GM18511 (cell line): ENCODE measurements around the gene DZIP1L.
"Not testable (repeated sequence)": the region's sequence is repeated elsewhere in the genome, so short reads cannot be mapped to it uniquely, and the experiment has no call there.

Source experiments
- ATAC-seq: cut with Tn5 transposase; IDR thresholded peaks from one replicate; pipeline ENCODE4 v1.9.1; 2021; ENCODE audit warnings: mild to moderate bottlenecking, moderate library complexity; ENCODE audit not compliant: unreplicated experiment

DZIP1L gene, protein sequence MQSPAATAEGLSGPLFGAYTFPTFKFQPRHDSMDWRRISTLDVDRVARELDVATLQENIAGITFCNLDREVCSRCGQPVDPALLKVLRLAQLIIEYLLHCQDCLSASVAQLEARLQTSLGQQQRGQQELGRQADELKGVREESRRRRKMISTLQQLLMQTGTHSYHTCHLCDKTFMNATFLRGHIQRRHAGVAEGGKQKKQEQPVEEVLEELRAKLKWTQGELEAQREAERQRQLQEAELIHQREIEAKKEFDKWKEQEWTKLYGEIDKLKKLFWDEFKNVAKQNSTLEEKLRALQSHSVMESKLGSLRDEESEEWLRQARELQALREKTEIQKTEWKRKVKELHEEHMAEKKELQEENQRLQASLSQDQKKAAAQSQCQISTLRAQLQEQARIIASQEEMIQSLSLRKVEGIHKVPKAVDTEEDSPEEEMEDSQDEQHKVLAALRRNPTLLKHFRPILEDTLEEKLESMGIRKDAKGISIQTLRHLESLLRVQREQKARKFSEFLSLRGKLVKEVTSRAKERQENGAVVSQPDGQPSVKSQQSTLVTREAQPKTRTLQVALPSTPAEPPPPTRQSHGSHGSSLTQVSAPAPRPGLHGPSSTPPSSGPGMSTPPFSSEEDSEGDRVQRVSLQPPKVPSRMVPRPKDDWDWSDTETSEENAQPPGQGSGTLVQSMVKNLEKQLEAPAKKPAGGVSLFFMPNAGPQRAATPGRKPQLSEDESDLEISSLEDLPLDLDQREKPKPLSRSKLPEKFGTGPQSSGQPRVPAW

GRCh38 chr3:138114988-138115971 lies at the start of gene DZIP1L:
DZIP1L (minus strand) TSS chr3:138115608; CDS start chr3:138103971, 11,637 bp downstream.
- ATAC-seq = peak; percentile 86

DNA sequence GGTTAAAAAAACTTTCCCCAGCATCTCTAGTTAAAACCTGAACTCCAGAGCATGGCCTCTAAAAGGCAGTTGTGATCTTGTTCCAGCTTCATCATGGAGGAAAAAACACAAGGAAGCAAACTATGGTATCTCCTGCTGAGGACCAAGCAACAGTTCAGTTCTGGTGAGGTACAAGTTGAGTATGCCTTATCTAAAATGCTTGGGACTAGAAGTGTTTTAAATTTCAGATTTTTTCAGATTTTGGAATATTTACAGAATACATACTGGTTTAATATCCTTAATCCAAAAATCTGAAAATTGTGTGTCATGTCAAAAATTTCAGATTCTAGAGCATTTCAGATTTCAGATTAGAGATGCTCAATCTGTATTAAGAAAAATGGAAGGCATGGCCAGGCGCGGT lies 49.7 kb upstream of the DZIP1L start:
- no peak for ATAC-seq

- ATAC-seq = no peak
Observed at GRCh38 chr3:138157743-138158142, 42.3 kb upstream of the DZIP1L start.

- ATAC-seq = no peak
Observed at GRCh38 chr3:138154534-138154933, 39.1 kb upstream of the DZIP1L start.

DNA sequence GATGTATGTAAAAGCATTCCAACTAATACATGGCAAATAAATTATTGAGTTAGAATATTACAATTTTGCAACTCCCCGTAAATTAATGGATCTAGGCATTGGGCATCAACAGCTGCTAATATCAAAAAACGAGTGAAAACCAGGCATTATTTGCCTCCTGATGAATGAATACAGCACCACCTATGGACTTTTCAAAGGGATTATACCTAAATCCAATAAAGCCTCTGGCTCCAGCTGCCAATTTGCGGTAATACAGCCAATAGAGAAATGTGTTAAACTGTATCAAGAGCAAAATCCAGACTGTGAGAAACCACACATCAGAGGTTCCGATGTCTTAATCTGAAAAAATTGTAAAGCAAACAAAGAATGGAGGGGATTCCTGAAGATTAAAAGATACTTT lies 33.1 kb upstream of the DZIP1L start:
- ATAC-seq = no peak

DNA sequence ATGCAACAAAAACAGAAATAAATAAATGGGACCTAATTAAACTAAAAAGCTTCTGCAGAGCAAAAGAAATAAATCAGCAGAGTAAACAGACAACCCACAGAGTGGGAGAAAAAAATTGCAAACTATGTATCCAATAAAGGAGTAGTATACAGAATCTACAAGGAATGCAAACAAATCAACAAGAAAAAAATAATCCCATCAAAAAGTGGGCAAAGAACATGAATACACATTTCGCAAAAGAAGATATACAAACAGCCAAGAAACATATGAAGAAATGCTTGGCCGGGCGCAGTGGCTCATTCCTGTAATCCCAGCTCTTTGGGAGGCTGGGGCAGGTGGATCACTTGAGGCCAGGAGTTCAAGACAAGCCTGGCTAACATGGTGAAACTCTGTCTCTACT lies 26.8 kb upstream of the DZIP1L start:
- not testable (repeated sequence) for ATAC-seq

DNA sequence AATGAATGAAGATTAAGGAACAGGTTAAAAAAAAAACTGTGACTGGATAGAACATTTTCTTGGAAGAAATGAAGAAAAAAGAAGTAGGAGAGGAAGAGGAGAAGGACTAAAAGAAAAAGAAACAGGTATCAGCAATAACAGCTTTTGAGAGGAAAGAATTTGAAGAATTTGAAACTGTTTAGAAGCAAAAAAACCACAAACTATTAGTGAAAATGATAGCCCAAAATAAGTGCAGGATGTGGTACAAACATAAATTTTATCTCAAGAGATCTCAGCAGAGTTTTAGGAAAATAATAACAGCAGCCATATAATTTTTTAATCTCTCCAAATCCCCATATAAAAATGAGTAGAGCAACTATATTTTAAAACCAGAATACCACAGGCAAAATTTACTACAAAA lies 25.5 kb upstream of the DZIP1L start:
- ATAC-seq = no peak

GRCh38 chr3:138139691-138140090 lies 24.3 kb upstream of the DZIP1L start:
- no peak for ATAC-seq

- ATAC-seq = no peak
Observed at GRCh38 chr3:138137861-138138260, 22.5 kb upstream of the DZIP1L start.

GRCh38 chr3:138136201-138136600 lies 20.8 kb upstream of the DZIP1L start:
- no peak for ATAC-seq

GRCh38 chr3:138135833-138136194 lies 20.4 kb upstream of the DZIP1L start:
- no peak for ATAC-seq

DNA sequence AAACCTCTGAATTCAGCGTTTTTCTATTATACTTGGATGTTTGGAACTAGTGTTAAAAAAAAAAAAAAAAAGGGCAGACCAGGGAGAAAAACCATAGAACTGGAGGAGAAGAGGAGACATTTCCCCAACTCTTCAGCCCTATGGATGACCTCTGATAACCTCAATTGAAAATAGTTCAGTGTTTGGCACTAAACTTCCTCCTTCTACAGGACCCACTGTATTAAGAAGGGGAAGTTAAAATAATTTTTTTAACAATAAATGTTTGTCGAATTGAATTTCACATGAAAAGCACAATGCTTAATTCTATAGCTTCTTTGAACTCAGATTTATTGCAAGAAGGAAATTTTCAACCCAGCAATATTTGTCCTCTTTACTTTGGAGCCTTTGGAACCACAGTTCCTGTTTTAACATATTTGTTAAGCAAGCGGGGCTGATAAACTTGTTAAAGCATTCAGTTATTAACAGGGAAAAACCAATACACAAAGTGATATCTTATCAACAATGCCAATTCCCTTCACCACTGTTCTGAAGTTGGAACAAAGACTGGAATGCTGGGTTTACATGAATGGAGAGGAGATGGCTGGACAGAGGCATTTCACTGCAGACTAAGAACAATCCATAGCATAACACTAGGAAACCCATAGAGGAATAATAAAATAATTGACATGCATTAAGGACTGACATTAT lies 19.9 kb upstream of the DZIP1L start:
- ATAC-seq = no peak

DNA sequence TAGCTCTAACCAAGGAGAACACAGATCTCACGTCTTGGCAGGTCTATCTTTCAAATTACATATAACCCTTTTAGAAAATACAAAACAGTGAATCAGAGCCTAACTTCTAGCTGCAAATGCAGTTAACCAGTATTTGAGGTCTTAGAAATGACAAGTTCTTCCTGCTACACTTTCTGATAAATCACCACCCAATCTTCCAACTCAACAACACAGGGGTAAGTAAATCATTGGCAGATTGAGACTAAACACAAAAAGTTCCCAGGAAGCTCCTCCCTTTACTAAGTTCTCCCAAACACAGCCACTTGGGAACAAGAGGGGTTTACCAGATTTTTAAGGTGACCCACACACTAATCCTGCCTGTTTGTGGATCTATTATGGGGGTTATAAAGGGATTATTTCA lies 16.8 kb upstream of the DZIP1L start, which contains the start of gene A4GNT:
TSS of gene A4GNT (minus strand) at position 152 of the 400 bp plus-strand sequence. CDS start 1,134 bp downstream, outside the sequence.
- no peak for ATAC-seq

- no peak for ATAC-seq
Observed at GRCh38 chr3:138127636-138128365, 12.4 kb upstream of the DZIP1L start.

GRCh38 chr3:138125548-138126221 lies 10.3 kb upstream of the DZIP1L start:
- ATAC-seq = no peak

- no peak for ATAC-seq
Observed at GRCh38 chr3:138124706-138125355, 9.4 kb upstream of the DZIP1L start.

DNA sequence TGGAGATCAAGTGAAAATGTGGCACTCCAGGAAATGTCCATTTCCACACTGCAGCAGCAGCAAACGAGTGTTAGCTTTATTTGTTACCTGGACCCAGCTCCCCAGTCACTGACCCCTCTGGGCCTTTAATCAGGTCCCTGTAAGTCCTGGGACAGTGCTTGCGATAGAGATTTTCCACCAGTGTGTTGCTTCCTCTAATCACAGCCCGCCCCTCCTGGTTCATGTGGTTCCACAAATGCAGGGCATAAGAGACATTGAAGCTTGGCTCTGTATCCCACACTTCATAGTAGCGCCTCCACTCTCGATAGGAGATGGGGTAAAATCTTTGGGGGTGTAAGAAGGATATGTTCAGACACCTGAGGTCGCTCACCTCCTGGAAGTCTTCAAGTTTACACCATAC lies 8.8 kb upstream of the DZIP1L start:
- ATAC-seq = no peak

GRCh38 chr3:138119423-138119766 lies 4.0 kb upstream of the DZIP1L start:
- no peak for ATAC-seq
